Measurements from ENCODE around the gene SCGB1C2.

DNA sequence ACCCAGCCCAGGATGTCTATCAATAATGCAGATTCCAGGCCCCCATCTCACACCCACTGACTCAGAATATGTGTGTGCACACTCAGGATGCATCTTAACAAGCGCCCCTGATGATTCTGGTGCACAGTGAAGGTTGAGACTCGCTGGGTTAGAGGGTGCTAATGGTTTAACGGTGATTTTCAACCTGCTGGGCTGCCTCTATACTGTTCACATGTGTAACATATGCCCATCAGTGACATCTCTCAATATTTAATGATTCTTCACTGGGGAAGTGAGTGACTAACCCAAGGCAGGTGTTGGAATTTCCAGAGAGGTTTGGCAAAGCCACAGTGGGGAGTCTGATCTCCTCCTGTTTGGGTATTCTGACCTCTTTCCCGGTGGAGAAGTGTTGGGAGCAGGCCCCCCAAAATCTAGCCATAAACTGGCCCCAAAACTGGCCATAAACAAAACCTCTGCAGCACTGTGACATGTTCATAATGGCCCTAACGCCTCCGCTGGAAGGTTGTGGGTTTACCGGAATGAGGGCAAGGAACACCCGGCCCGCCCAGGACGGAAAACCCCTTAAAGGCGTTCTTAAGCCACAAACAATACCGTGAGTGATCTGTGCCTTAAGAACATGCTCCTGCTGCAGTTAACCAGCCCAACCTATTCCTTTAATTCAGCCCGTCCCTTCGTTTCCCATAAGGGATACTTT, 48.2 kb downstream of the SCGB1C2 start:
- TF ChIP-seq EP300 (IDR thresholded peaks at IDR 0.05) = no peak
- TF ChIP-seq, protein P1, sequence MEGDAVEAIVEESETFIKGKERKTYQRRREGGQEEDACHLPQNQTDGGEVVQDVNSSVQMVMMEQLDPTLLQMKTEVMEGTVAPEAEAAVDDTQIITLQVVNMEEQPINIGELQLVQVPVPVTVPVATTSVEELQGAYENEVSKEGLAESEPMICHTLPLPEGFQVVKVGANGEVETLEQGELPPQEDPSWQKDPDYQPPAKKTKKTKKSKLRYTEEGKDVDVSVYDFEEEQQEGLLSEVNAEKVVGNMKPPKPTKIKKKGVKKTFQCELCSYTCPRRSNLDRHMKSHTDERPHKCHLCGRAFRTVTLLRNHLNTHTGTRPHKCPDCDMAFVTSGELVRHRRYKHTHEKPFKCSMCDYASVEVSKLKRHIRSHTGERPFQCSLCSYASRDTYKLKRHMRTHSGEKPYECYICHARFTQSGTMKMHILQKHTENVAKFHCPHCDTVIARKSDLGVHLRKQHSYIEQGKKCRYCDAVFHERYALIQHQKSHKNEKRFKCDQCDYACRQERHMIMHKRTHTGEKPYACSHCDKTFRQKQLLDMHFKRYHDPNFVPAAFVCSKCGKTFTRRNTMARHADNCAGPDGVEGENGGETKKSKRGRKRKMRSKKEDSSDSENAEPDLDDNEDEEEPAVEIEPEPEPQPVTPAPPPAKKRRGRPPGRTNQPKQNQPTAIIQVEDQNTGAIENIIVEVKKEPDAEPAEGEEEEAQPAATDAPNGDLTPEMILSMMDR (IDR thresholded peaks at IDR 0.05) = no peak
- TF ChIP-seq POLR2A (IDR thresholded peaks at IDR 0.05) = no peak

All from ovary (tissue), 3 donors.